Erythroblast (primary cell): ENCODE data around the gene TULP4.

Experiments used
- GATA1 ChIP-seq: IDR thresholded peaks from 2 replicates; pipeline ENCODE4 v1.6.1; 2011; ENCODE audit warnings: low read depth, mild to moderate bottlenecking, control low read depth, low read length, moderate library complexity
- POLR2A ChIP-seq: IDR thresholded peaks from 2 replicates; pipeline ENCODE4 v1.6.1; 2011; ENCODE audit warnings: mild to moderate bottlenecking, low read length

- TF ChIP-seq POLR2A = no peak
- TF ChIP-seq GATA1 = no peak
Observed at GRCh38 chr6:158264180-158264579, 48.1 kb upstream of the TULP4 start.
